Gastrocnemius medialis (tissue), 4 donors: ENCODE data around the gene OLFM4. TPM values are rescaled to one million over a fixed set of nuclear protein-coding genes. Genes with fewer than 3 reads are reported as not detected.

ENCODE experiments used
- ATAC-seq, 2 donors: fragments of 150-250 bp; one replicate each; pipeline ENCODE4 v1.9.1; 2016
- DNase-seq, 2 donors: peaks; one replicate each; pipeline ENCODE4 v3.0.0-alpha.2; 2019
- H3K27ac ChIP-seq, 4 donors: fragments of 200-600 bp; sonication (generic); 1 replicate in 1 of 4; 2 replicates in 3 of 4; pipeline ENCODE4 v1.5.1; 2016 to 2018; ENCODE audit warnings: mild to moderate bottlenecking in 2 of 4, moderate library complexity in 1 of 4
- H3K27me3 ChIP-seq, 3 donors: fragments of 200-600 bp; sonication (generic) in 2 of 3; 1 replicate in 1 of 3; 2 replicates in 2 of 3; pipeline versions ENCODE4 v1.5.1 to v1.6.0; 2016 to 2019; ENCODE audit warnings: mild to moderate bottlenecking in 1 of 3, moderate library complexity in 1 of 3
- H3K36me3 ChIP-seq, 2 donors: fragments of 200-600 bp; sonication (generic) in 1 of 2; one replicate each; pipeline ENCODE4 v1.5.1; 2017 to 2018
- H3K4me1 ChIP-seq, 2 donors: fragments of 200-600 bp; sonication (generic) in 1 of 2; one replicate each; pipeline ENCODE4 v1.5.1; 2016 to 2017; ENCODE audit warnings: mild to moderate bottlenecking in 2 of 2
- H3K4me3 ChIP-seq, 4 donors: fragments of 200-600 bp; sonication (generic) in 3 of 4; 1 replicate in 1 of 4; 2 replicates in 3 of 4; pipeline ENCODE4 v1.5.1; 2016 to 2019; ENCODE audit warnings: mild to moderate bottlenecking in 2 of 4
- H3K9me3 ChIP-seq, 3 donors: fragments of 200-600 bp; sonication (generic) in 2 of 3; 1 replicate in 1 of 3; 2 replicates in 2 of 3; pipeline ENCODE4 v1.5.1; 2016 to 2019
- POLR2A ChIP-seq, 2 donors: fragments of 450-650 bp; IDR thresholded peaks; one replicate each; pipeline ENCODE4 v1.6.1; 2017; ENCODE audit warnings: antibody characterized with exemption in 2 of 2, mild to moderate bottlenecking in 2 of 2, moderate library complexity in 2 of 2
- in situ Hi-C, 4 donors: fragments of 200-750 bp; cut with MboI; loops; one replicate each; pipeline versions ENCODE4 v1.15.0 to v1.8.0; 2017; ENCODE audit warnings: low sequenced_read_pairs in 4 of 4
- intact Hi-C: fragments of 100-400 bp; cut with DNase I; formaldehyde crosslinking; loops from one replicate; pipeline ENCODE4 v1.15.1; 2023; ENCODE audit warnings: low total_unique reads
- total RNA-seq, 4 donors: library from RNA; depleted of rRNA; stranded (reverse); fragments of >200 nt; gene quantifications; one replicate each; pipeline versions ENCODE4 v1.1.0 to v1.2.3, GENCODE V29; 2016
- TF ChIP-seq, protein P1 (sequence below), 5 experiments: fragments of 450-650 bp in 3 of 5; fragments of 200-600 bp in 2 of 5; sonication (generic) in 2 of 5; IDR thresholded peaks in 4 of 5; conservative IDR thresholded peaks in 1 of 5; 1 replicate in 4 of 5; 2 replicates in 1 of 5; pipeline ENCODE4 v1.5.1; 2016 to 2019; ENCODE audit warnings: antibody characterized with exemption in 5 of 5, mild to moderate bottlenecking in 3 of 5, moderate library complexity in 3 of 5

The OLFM4 gene
- total RNA-seq, 4 donors from 2014 or later: 0.07 to 1.6 (median 0.85) TPM

DNA sequence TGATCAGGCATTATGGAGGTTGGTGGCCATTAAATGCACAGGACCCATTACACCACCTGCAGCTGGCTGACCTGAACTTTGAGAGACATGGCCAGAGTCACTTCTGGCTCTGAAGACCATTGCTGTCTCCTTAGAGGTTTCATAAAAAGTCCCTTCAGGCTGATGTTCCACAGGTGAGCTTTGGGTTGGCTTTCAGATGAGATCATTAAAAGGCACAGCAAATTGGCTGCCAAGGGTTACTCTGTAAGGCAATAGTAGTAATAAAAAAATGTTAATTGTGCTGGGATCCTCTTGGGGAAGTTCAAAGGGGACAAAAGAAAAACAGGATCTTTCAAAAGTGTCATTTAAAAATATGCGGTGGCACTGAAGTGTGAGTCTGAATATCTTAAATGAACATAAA, 4.2 kb downstream of the OLFM4 start:
- in situ Hi-C loops (no loop called here), intact Hi-C loops (no loop called here)
- no peaks in the 10 kb centered on the region for H3K36me3 ChIP-seq
- H3K9me3 ChIP-seq: no peaks in the 10 kb centered on the region
- H3K27ac ChIP-seq: no peak overlapping the region
- H3K4me1 ChIP-seq: no peaks in the 10 kb centered on the region
- DNase-seq (no peak), ATAC-seq (no peak)
- H3K4me3 ChIP-seq: no peak overlapping the region
- no peaks in the 10 kb centered on the region for H3K27me3 ChIP-seq
- TF ChIP-seq, protein P1, sequence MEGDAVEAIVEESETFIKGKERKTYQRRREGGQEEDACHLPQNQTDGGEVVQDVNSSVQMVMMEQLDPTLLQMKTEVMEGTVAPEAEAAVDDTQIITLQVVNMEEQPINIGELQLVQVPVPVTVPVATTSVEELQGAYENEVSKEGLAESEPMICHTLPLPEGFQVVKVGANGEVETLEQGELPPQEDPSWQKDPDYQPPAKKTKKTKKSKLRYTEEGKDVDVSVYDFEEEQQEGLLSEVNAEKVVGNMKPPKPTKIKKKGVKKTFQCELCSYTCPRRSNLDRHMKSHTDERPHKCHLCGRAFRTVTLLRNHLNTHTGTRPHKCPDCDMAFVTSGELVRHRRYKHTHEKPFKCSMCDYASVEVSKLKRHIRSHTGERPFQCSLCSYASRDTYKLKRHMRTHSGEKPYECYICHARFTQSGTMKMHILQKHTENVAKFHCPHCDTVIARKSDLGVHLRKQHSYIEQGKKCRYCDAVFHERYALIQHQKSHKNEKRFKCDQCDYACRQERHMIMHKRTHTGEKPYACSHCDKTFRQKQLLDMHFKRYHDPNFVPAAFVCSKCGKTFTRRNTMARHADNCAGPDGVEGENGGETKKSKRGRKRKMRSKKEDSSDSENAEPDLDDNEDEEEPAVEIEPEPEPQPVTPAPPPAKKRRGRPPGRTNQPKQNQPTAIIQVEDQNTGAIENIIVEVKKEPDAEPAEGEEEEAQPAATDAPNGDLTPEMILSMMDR (IDR thresholded peaks at IDR 0.05 in 4 of 5, conservative IDR thresholded peaks at IDR 0.05 in 1 of 5): no peak
- TF ChIP-seq POLR2A (IDR thresholded peaks at IDR 0.05): no peak

- Histone ChIP-seq H3K9me3 (no peaks in the 10 kb centered on the region), H3K27me3 (peaks cover 0 to 2% (median 0%) of the 10 kb centered on the region in 3 donors), H3K36me3 (no peaks in the 10 kb centered on the region), H3K4me1 (no peaks in the 10 kb centered on the region), H3K4me3 (no peak overlapping the region), H3K27ac (no peak overlapping the region)
- TF ChIP-seq POLR2A (IDR thresholded peaks at IDR 0.05): no peak
- TF ChIP-seq, protein P1 (IDR thresholded peaks at IDR 0.05 in 4 of 5, conservative IDR thresholded peaks at IDR 0.05 in 1 of 5): no peak
- DNase-seq (no peak), ATAC-seq (no peak)
- in situ Hi-C loops: no loop called here
- intact Hi-C loops: no loop called here
These were observed 10.4 kb downstream of the OLFM4 start for GRCh38 chr13:53038993-53039392.

GRCh38 chr13:53041968-53042516, 13.4 kb downstream of the OLFM4 start:
- Histone ChIP-seq H3K27me3 (peaks cover 0 to 2% (median 0%) of the 10 kb centered on the region in 3 donors), H3K27ac (no peak overlapping the region), H3K9me3 (no peaks in the 10 kb centered on the region), H3K4me3 (no peak overlapping the region), H3K4me1 (no peaks in the 10 kb centered on the region), H3K36me3 (no peaks in the 10 kb centered on the region)
- DNase-seq (no peak), ATAC-seq (no peak)
- intact Hi-C loops (no loop called here), in situ Hi-C loops (no loop called here)
- no peak for TF ChIP-seq POLR2A (IDR thresholded peaks at IDR 0.05)
- TF ChIP-seq, protein P1 (IDR thresholded peaks at IDR 0.05 in 4 of 5, conservative IDR thresholded peaks at IDR 0.05 in 1 of 5): no peak

DNA sequence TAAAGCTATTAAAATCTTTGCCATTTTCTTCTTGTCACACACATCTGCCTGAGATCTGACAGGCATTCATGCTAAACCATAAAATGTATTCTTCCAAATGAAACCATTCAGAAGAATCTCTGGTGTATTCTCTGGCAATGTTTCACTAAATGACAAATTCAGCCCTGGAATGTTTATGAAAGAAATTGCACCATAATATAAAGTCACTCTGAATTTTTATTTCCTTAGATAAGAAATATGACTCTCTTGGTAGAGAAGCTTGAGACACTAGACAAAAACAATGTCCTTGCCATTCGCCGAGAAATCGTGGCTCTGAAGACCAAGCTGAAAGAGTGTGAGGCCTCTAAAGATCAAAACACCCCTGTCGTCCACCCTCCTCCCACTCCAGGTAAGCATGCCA, 14.3 kb downstream of the OLFM4 start:
- ATAC-seq: no peak
- Histone ChIP-seq H3K9me3 (no peaks in the 10 kb centered on the region), H3K27ac (no peak overlapping the region), H3K4me1 (no peaks in the 10 kb centered on the region), H3K27me3 (peaks cover 0 to 2% (median 0%) of the 10 kb centered on the region in 3 donors), H3K36me3 (no peaks in the 10 kb centered on the region), H3K4me3 (no peak overlapping the region)
- in situ Hi-C loops: no loop called here
- TF ChIP-seq, protein P1 (IDR thresholded peaks at IDR 0.05 in 4 of 5, conservative IDR thresholded peaks at IDR 0.05 in 1 of 5): no peak
- TF ChIP-seq POLR2A (IDR thresholded peaks at IDR 0.05): no peak
- DNase-seq: no peak
- intact Hi-C loops: no loop called here

- no peak overlapping the region for H3K4me3 ChIP-seq
- intact Hi-C loops: no loop called here
These were observed 14.8 kb downstream of the OLFM4 start for GRCh38 chr13:53043398-53043797.

More at GRCh38 chr13:53043398-53043797, 14.8 kb downstream of the OLFM4 start:
- no peaks in the 10 kb centered on the region for H3K9me3 ChIP-seq
- ATAC-seq: no peak
- H3K36me3 ChIP-seq: no peaks in the 10 kb centered on the region
- in situ Hi-C loops: no loop called here
- no peak for DNase-seq
- H3K27ac ChIP-seq: no peak overlapping the region
- peaks cover 0 to 2% (median 0%) of the 10 kb centered on the region in 3 donors for H3K27me3 ChIP-seq
- TF ChIP-seq POLR2A (IDR thresholded peaks at IDR 0.05): no peak
- TF ChIP-seq, protein P1 (IDR thresholded peaks at IDR 0.05 in 4 of 5, conservative IDR thresholded peaks at IDR 0.05 in 1 of 5): no peak
- no peaks in the 10 kb centered on the region for H3K4me1 ChIP-seq
